Upper lobe of right lung (tissue), 1 donor: ENCODE data around the gene TEAD1. TPM values are rescaled to one million over a fixed set of nuclear protein-coding genes. Genes with fewer than 3 reads are reported as not detected.

ENCODE experiments used
- ATAC-seq: fragments of 200-7000 bp; cut with Tn5 transposase; one replicate; pipeline ENCODE4 v1.9.1; 2020; ENCODE audit warnings: mild to moderate bottlenecking, moderate library complexity
- DNase-seq: peaks from one replicate; pipeline ENCODE4 v3.0.0-alpha.2; 2020
- H3K27ac ChIP-seq: fragments of 200-600 bp; one replicate; pipeline ENCODE4 v1.8.0; 2022
- H3K27me3 ChIP-seq: fragments of 200-600 bp; one replicate; pipeline ENCODE4 v1.8.0; 2022; ENCODE audit warnings: mild to moderate bottlenecking
- H3K36me3 ChIP-seq: fragments of 200-600 bp; one replicate; pipeline ENCODE4 v1.8.0; 2022
- H3K4me1 ChIP-seq: fragments of 200-600 bp; one replicate; pipeline ENCODE4 v1.8.0; 2022
- H3K4me3 ChIP-seq: fragments of 200-600 bp; one replicate; pipeline ENCODE4 v1.8.0; 2022; ENCODE audit warnings: mild to moderate bottlenecking
- H3K9me3 ChIP-seq: fragments of 200-600 bp; one replicate; pipeline ENCODE4 v1.8.0; 2022
- intact Hi-C: fragments of 100-400 bp; cut with DNase I; formaldehyde crosslinking; loops from one replicate; pipeline ENCODE4 v1.11.0; 2022
- total RNA-seq: library from RNA; stranded (reverse); fragmentation: NEBNext Ultra II Directional; extraction: Animal tissue kit (Norgen Biotek cat#: 25700); gene quantifications from one replicate; pipeline ENCODE4 v1.2.1, GENCODE V29; 2021
- TF ChIP-seq, protein P1 (sequence below): fragments of 200-600 bp; IDR thresholded peaks from one replicate; pipeline ENCODE4 v1.8.0; 2022; ENCODE audit warnings: antibody characterized with exemption
- donor health status: DM: no; HTN: yes; CAD: no; lungs with severe emphysema.

Gene TEAD1
- total RNA-seq, 1 donor from 2014 or later = 72.3 TPM

DNA sequence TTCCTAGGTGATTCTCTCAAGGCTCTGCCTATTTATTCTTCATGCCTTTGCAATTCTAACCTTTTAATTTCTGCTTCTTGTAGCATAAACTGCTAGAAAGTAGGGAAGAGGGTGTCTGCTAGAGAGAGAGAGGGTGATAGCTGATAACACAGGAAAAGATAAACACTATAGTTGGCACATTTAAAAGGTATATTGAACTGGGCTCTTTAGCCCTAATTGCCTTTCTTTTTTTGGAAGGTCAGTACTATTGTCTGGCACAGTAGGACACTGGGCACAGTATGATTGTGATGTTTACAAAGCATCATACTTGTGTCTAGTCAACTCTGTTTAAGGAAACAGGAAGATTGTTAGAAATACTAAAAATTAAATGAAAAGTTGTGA is 33.3 kb downstream of the TEAD1 start:
- Histone ChIP-seq H3K4me1 (peaks cover 27% of the 10 kb centered on the region), H3K36me3 (no peaks in the 10 kb centered on the region), H3K9me3 (no peaks in the 10 kb centered on the region), H3K27me3 (no peaks in the 10 kb centered on the region), H3K27ac (no peak overlapping the region), H3K4me3 (no peak overlapping the region)
- ATAC-seq (no peak), DNase-seq (no peak)
- TF ChIP-seq, protein P1, sequence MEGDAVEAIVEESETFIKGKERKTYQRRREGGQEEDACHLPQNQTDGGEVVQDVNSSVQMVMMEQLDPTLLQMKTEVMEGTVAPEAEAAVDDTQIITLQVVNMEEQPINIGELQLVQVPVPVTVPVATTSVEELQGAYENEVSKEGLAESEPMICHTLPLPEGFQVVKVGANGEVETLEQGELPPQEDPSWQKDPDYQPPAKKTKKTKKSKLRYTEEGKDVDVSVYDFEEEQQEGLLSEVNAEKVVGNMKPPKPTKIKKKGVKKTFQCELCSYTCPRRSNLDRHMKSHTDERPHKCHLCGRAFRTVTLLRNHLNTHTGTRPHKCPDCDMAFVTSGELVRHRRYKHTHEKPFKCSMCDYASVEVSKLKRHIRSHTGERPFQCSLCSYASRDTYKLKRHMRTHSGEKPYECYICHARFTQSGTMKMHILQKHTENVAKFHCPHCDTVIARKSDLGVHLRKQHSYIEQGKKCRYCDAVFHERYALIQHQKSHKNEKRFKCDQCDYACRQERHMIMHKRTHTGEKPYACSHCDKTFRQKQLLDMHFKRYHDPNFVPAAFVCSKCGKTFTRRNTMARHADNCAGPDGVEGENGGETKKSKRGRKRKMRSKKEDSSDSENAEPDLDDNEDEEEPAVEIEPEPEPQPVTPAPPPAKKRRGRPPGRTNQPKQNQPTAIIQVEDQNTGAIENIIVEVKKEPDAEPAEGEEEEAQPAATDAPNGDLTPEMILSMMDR = no peak
- intact Hi-C loops = no loop called here

DNA sequence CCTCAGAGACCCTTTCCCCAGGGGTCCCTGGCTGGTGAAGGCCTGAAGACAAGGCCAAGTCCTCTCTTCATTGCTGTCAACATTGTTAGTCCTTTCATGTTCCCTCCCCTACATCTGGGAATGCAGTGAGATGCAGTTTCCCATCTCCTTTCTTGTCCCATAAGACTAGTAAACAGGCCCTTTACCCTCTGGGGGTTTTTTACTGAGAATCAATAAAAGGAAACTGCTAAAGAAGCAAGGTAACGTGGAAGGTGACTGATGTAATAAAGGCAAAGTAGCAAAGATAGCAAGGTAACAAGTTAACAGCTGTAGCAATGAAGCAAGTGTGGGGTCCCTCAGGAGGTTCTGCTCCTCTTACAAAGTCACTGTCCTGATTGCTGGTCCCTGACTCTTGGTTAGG is 37.3 kb downstream of the TEAD1 start:
- Histone ChIP-seq H3K27me3 (no peaks in the 10 kb centered on the region), H3K4me1 (peaks cover 21% of the 10 kb centered on the region), H3K9me3 (no peaks in the 10 kb centered on the region), H3K36me3 (no peaks in the 10 kb centered on the region), H3K4me3 (no peak overlapping the region), H3K27ac (no peak overlapping the region)
- TF ChIP-seq, protein P1 = no peak
- ATAC-seq (no peak), DNase-seq (no peak)
- intact Hi-C loops = no loop called here

DNA sequence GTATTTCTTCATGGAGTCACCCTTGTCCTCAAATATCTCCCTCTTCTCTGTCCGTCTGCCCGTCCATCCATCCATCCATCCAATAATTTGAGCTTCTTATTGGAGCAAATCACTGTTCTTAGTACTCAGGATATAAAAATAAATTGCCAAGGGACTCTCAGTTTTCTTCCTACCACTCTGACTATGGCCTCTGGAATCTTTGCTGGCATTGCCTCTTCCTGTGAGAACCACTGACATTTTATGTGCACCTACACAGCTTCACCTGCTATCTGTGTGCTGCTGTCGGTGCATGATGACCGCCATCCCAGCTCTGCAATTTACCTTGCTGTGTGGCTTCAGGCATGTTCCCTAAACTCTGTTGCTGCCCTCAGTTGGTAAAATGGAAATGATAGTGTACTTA is 37.9 kb downstream of the TEAD1 start:
- ATAC-seq (no peak), DNase-seq (no peak)
- Histone ChIP-seq H3K4me3 (no peak overlapping the region), H3K27me3 (no peaks in the 10 kb centered on the region), H3K4me1 (peaks cover 14% of the 10 kb centered on the region), H3K36me3 (no peaks in the 10 kb centered on the region), H3K9me3 (no peaks in the 10 kb centered on the region), H3K27ac (no peak overlapping the region)
- TF ChIP-seq, protein P1 = no peak
- intact Hi-C loops = no loop called here

DNA sequence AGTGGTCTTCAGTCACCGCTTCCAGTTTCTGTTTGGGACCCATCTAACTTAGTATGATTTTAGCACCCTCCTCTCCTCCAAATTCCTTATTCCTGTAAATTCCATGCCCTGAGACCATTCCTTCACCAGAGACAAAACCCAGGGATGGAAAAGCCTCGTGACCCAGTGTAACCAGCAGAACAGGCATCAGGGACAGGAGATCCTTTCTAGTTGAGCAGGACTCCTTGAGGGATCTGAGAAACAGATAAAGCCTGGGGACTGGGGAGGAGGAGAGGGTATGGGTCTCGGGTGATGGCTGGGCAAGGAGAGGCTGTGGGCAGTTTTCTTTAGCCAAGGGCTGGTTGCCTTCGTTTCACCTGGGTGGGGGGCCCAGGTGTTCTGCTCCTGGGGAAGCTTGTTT is 40.9 kb downstream of the TEAD1 start:
- Histone ChIP-seq H3K4me1 (no peaks in the 10 kb centered on the region), H3K9me3 (no peaks in the 10 kb centered on the region), H3K27ac (no peak overlapping the region), H3K27me3 (no peaks in the 10 kb centered on the region), H3K36me3 (no peaks in the 10 kb centered on the region), H3K4me3 (no peak overlapping the region)
- DNase-seq (no peak), ATAC-seq (no peak)
- TF ChIP-seq, protein P1 = no peak
- intact Hi-C loops = no loop called here

DNA sequence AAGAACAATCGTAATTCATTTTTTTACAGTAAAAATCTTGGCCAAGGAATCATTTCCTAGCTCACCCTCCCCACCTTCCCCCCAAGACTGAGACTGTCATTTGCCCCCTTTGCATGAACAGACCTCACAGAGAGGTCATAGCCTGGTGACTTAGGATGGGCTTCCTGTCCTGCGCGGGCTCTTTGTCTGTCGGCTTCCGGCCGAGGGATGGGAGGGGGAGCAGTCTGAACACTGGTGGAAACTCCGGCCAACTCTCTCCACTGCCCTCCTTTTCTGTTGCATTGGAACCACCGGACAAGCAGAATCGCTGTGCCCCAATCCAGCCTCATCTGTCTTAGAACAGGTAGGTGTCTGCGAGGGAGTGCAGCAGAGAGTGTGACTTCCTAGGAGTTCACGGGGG is 41.7 kb downstream of the TEAD1 start:
- ATAC-seq = no peak
- Histone ChIP-seq H3K4me3 (no peak overlapping the region), H3K9me3 (no peaks in the 10 kb centered on the region), H3K27ac (no peak overlapping the region), H3K27me3 (no peaks in the 10 kb centered on the region), H3K4me1 (peaks cover 3% of the 10 kb centered on the region), H3K36me3 (no peaks in the 10 kb centered on the region)
- TF ChIP-seq, protein P1 = no peak
- DNase-seq = no peak
- intact Hi-C loops = no loop called here

DNA sequence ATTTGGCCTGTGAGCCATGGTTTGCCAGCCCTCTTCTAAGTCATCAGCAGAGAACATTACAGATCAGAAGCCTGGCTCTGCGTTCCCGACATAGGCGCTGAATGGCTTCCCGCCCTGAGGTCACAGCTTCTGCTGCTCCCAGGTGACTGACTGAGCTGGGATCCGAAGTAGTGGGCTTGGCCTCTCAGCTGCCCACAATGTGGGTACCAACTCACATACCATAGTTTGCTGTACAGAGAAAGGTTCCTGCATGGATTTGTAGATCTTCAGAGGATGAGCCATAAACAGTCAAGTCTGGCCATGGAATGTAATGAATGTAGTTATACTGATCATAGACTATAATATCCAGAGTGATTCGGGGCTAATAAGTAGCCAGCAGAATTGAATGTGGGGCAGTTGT is 42.6 kb downstream of the TEAD1 start:
- TF ChIP-seq, protein P1 = no peak
- no peaks in the 10 kb centered on the region for H3K36me3 ChIP-seq
- H3K27me3 ChIP-seq = no peaks in the 10 kb centered on the region
- intact Hi-C loops = no loop called here
- no peak overlapping the region for H3K4me3 ChIP-seq
- ATAC-seq (no peak), DNase-seq (no peak)
- no peak overlapping the region for H3K27ac ChIP-seq
- no peaks in the 10 kb centered on the region for H3K9me3 ChIP-seq
- H3K4me1 ChIP-seq = peaks cover 3% of the 10 kb centered on the region
